Gastrocnemius medialis (tissue), 4 donors: ENCODE results near the gene FAR1. TPM values are rescaled to one million over a fixed set of nuclear protein-coding genes. Genes with fewer than 3 reads are reported as not detected.

Source experiments
- ATAC-seq, 2 donors: fragments of 150-250 bp; one replicate each; pipeline ENCODE4 v1.9.1; 2016
- DNase-seq, 2 donors: peaks; one replicate each; pipeline ENCODE4 v3.0.0-alpha.2; 2019
- H3K27ac ChIP-seq, 4 donors: fragments of 200-600 bp; sonication (generic); 1 replicate in 1 of 4; 2 replicates in 3 of 4; pipeline ENCODE4 v1.5.1; 2016 to 2018; ENCODE audit warnings: mild to moderate bottlenecking in 2 of 4, moderate library complexity in 1 of 4
- H3K27me3 ChIP-seq, 3 donors: fragments of 200-600 bp; sonication (generic) in 2 of 3; 1 replicate in 1 of 3; 2 replicates in 2 of 3; pipeline versions ENCODE4 v1.5.1 to v1.6.0; 2016 to 2019; ENCODE audit warnings: mild to moderate bottlenecking in 1 of 3, moderate library complexity in 1 of 3
- H3K36me3 ChIP-seq, 2 donors: fragments of 200-600 bp; sonication (generic) in 1 of 2; one replicate each; pipeline ENCODE4 v1.5.1; 2017 to 2018
- H3K4me1 ChIP-seq, 2 donors: fragments of 200-600 bp; sonication (generic) in 1 of 2; one replicate each; pipeline ENCODE4 v1.5.1; 2016 to 2017; ENCODE audit warnings: mild to moderate bottlenecking in 2 of 2
- H3K4me3 ChIP-seq, 4 donors: fragments of 200-600 bp; sonication (generic) in 3 of 4; 1 replicate in 1 of 4; 2 replicates in 3 of 4; pipeline ENCODE4 v1.5.1; 2016 to 2019; ENCODE audit warnings: mild to moderate bottlenecking in 2 of 4
- H3K9me3 ChIP-seq, 3 donors: fragments of 200-600 bp; sonication (generic) in 2 of 3; 1 replicate in 1 of 3; 2 replicates in 2 of 3; pipeline ENCODE4 v1.5.1; 2016 to 2019
- CTCF ChIP-seq, 5 experiments: fragments of 450-650 bp in 3 of 5; fragments of 200-600 bp in 2 of 5; sonication (generic) in 2 of 5; IDR thresholded peaks in 4 of 5; conservative IDR thresholded peaks in 1 of 5; 1 replicate in 4 of 5; 2 replicates in 1 of 5; pipeline ENCODE4 v1.5.1; 2016 to 2019; ENCODE audit warnings: antibody characterized with exemption in 5 of 5, mild to moderate bottlenecking in 3 of 5, moderate library complexity in 3 of 5
- POLR2A ChIP-seq, 2 donors: fragments of 450-650 bp; IDR thresholded peaks; one replicate each; pipeline ENCODE4 v1.6.1; 2017; ENCODE audit warnings: antibody characterized with exemption in 2 of 2, mild to moderate bottlenecking in 2 of 2, moderate library complexity in 2 of 2
- in situ Hi-C, 4 donors: fragments of 200-750 bp; cut with MboI; loops; one replicate each; pipeline versions ENCODE4 v1.15.0 to v1.8.0; 2017; ENCODE audit warnings: low sequenced_read_pairs in 4 of 4
- intact Hi-C: fragments of 100-400 bp; cut with DNase I; formaldehyde crosslinking; loops from one replicate; pipeline ENCODE4 v1.15.1; 2023; ENCODE audit warnings: low total_unique reads
- total RNA-seq, 4 donors: library from RNA; depleted of rRNA; stranded (reverse); fragments of >200 nt; gene quantifications; one replicate each; pipeline versions ENCODE4 v1.1.0 to v1.2.3, GENCODE V29; 2016

FAR1 gene
- total RNA-seq, 4 donors from 2014 or later, result 18.2 to 24.4 (median 21.3) TPM

DNA sequence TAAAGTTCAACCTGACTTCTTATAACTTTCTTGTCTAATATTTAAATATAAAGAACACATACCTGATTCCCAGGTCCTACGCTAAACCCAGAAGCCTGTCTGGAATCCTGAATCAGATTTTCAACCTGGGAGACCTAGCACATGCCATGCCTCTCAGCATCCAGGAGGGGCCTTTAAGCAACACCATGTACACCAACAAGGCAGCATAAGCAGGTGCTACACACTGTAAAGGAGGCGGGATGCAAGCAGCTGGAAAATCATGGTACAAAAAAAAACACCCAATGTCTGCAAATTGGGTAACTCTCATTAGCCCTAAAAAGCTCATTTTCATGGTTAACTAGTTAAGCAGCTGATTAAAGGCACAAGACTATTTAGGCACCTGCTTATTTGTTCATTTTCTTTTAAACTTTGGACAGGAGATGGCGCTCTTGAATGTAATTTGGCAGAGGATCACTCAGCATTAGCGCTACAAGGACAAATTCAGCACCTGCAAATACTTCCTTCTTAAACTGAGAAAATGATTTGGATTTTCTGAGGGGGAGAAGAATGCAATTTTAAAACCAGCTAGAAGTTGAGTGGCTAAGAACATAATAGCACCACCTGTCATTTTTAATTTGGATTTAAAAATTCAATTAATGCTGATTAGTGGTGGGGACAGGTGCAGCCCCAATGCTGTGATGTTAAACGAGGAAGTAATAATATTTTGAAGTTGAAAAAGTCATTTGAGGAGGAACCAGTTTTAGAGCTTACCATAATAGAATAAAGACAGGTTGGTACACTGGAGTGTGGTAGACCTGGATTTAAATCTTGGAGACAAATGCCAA, 104.0 kb downstream of the FAR1 start:
- H3K27me3 ChIP-seq, result no peaks in the 10 kb centered on the region
- ATAC-seq, result no peak
- intact Hi-C loops, result no loop called here

DNA sequence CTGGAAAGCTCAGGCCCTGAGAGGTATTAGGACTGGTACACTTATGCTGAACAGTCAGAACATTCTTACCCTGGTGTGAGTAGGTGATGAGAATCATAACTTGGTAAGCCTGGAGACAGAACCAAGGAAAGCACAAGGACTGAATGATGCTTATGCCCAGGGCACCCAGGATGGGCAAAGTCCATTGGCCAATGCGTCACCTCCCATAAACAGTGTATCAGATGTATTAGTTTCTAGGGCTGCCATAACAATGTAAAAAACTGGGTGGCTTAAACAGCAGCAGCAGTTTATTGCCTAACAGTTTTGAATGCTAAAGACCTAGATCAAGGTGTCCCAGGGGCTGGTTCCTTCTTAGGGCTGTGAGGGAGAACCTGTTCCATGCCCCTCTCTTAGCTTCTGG, 107.0 kb downstream of the FAR1 start:
- Histone ChIP-seq H3K9me3 (no peaks in the 10 kb centered on the region), H3K4me3 (no peak overlapping the region), H3K27ac (no peak overlapping the region), H3K27me3 (no peaks in the 10 kb centered on the region), H3K36me3 (no peaks in the 10 kb centered on the region), H3K4me1 (no peaks in the 10 kb centered on the region)
- no peak for TF ChIP-seq POLR2A (IDR thresholded peaks at IDR 0.05)
- TF ChIP-seq CTCF (IDR thresholded peaks at IDR 0.05 in 4 of 5, conservative IDR thresholded peaks at IDR 0.05 in 1 of 5), result no peak
- DNase-seq (no peak), ATAC-seq (no peak)
- in situ Hi-C loops, result loop anchor here in 1 of 4 donors (10.0 kb wide), 1 partner anchor 469 kb away; no protein-coding TSS in a partner anchor
- intact Hi-C loops, result no loop called here

More for the DNA sequence above, 104.0 kb downstream of the FAR1 start:
- in situ Hi-C loops, result loop anchor here in 2 of 4 donors (10.0 to 25.0 kb wide), 2 partner anchors 465 to 472 kb away; no protein-coding TSS in a partner anchor
- H3K27ac ChIP-seq, result no peak overlapping the region
- DNase-seq, result no peak
- no peak overlapping the region for H3K4me3 ChIP-seq
- no peaks in the 10 kb centered on the region for H3K36me3 ChIP-seq
- TF ChIP-seq POLR2A (IDR thresholded peaks at IDR 0.05) (no peak), CTCF (IDR thresholded peaks at IDR 0.05 in 4 of 5, conservative IDR thresholded peaks at IDR 0.05 in 1 of 5) (peak in 2 of 5 experiments; percentile 9 to 30)
- H3K4me1 ChIP-seq, result no peaks in the 10 kb centered on the region
- no peaks in the 10 kb centered on the region for H3K9me3 ChIP-seq

DNA sequence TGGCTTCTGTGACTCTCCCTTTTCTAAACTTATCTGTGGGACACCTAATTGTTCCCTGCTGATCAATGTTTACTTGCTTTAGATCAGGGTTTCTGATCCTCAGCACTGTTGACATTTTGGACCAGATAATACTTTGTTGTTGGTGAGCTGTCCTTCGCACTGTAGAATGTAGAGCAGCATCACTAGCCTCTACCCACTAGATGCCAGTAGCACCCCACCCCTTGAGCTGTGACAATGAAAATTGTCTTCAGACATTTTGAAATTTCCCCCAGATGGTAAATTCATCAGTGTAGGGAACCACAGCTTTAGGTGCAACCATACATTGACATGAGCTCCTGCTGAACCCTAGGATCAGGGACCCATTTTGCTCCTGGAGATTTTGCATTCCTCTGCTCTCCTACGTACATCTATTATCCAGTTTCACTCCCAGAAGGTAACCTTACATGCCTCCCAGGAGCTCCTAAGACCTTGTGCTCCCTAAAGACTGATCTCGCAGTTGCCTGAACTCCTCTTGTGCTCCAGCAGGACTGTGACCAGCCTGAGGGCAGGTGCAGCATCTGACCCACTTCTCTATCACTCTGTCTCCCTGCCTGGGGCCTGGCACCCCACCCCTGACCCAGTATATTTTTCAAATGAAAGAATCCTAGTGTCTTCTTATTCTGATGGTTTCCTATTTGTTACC, 107.8 kb downstream of the FAR1 start:
- no peak overlapping the region for H3K27ac ChIP-seq
- ATAC-seq (no peak), DNase-seq (no peak)
- H3K27me3 ChIP-seq, result no peaks in the 10 kb centered on the region
- no peak overlapping the region for H3K4me3 ChIP-seq
- intact Hi-C loops (no loop called here), in situ Hi-C loops (loop anchor here in 1 of 4 donors (10.0 kb wide), 1 partner anchor 469 kb away; no protein-coding TSS in a partner anchor)
- no peak for TF ChIP-seq CTCF (IDR thresholded peaks at IDR 0.05 in 4 of 5, conservative IDR thresholded peaks at IDR 0.05 in 1 of 5)
- H3K9me3 ChIP-seq, result no peaks in the 10 kb centered on the region
- H3K36me3 ChIP-seq, result no peaks in the 10 kb centered on the region
- H3K4me1 ChIP-seq, result no peaks in the 10 kb centered on the region

DNA sequence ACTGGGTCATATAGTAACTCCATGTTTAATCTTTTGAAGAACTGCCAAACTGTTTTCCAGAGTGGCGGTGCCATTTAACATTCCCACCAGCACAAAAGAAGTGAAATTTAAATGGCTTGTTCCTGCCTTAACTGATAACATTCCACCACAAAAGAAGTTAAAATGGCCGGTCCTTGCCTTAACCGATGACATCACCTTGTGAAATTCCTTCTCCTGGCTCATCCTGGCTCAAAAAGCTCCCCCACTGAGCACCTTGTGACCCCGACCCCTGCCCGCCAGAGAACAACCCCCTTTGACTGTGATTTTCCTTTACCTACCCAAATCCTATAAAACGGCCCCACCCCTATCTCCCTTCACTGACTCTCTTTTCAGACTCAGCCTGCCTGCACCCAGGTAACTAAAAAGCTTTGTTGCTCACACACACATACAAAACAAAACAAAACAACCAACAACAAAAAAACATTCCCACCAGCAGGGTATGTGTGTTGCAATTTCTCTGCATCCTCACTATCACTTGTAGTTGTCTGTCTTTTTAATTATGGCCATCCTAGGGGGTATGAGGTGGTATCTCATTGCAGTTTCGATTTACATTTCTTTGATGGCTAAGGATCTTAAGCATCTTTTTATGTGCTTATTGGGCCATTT, 109.0 kb downstream of the FAR1 start:
- Histone ChIP-seq H3K4me1 (no peaks in the 10 kb centered on the region), H3K9me3 (no peaks in the 10 kb centered on the region), H3K27me3 (no peaks in the 10 kb centered on the region), H3K4me3 (no peak overlapping the region), H3K36me3 (no peaks in the 10 kb centered on the region), H3K27ac (no peak overlapping the region)
- ATAC-seq (no peak), DNase-seq (no peak)
- intact Hi-C loops (no loop called here), in situ Hi-C loops (loop anchor here in 1 of 4 donors (10.0 kb wide), 1 partner anchor 467 kb away; no protein-coding TSS in a partner anchor)
- no peak for TF ChIP-seq CTCF (IDR thresholded peaks at IDR 0.05 in 4 of 5, conservative IDR thresholded peaks at IDR 0.05 in 1 of 5)
- no peak for TF ChIP-seq POLR2A (IDR thresholded peaks at IDR 0.05)
